ENCODE data around the gene ACTA2.

ACTA2 gene

DNA sequence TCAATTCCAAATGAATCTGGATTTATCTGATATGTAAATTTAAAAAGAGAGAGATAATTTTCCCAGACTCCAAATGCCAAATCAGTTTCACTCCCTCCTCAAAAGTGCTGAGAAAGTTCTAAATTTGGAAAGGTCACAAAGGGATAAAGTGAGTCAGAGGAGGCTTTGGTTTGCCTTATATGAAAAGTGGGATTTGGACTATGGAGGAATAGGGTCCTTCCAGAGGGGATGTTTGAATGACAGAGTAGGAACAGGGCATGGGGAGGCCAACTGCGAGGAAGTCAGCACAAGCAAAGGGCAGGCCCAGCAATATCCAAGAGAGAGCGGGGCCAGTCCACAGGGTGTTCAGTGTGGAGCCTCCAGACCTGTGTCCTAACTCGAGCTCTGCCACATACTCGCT is 28.2 kb upstream of the ACTA2 start:
- no peaks in the 10 kb centered on the region for H3K9me3 ChIP-seq (ENCODE audit: control insufficient read depth, low read depth, low read length)
- H3K27me3 ChIP-seq (ENCODE audit: control insufficient read depth, insufficient read depth, low read length): no peaks in the 10 kb centered on the region
- no peak overlapping the region for H3K27ac ChIP-seq (ENCODE audit: low read length)
- no peaks in the 10 kb centered on the region for H3K36me3 ChIP-seq (ENCODE audit: control insufficient read depth, low read depth, low read length)
- H3K4me3 ChIP-seq (ENCODE audit: low read length): no peak overlapping the region
- H3K4me1 ChIP-seq (ENCODE audit: control insufficient read depth, low read depth, low read length): peaks cover 11% of the 10 kb centered on the region
- no peak overlapping the region for H3K9ac ChIP-seq (ENCODE audit: low read length)

GRCh38 chr10:88980247-88980646 is 27.7 kb upstream of the ACTA2 start:
- H3K9ac ChIP-seq (ENCODE audit: low read length): no peak overlapping the region
- peaks cover 9% of the 10 kb centered on the region for H3K4me1 ChIP-seq (ENCODE audit: control insufficient read depth, low read depth, low read length)
- H3K36me3 ChIP-seq (ENCODE audit: control insufficient read depth, low read depth, low read length): no peaks in the 10 kb centered on the region
- no peak overlapping the region for H3K4me3 ChIP-seq (ENCODE audit: low read length)
- H3K9me3 ChIP-seq (ENCODE audit: control insufficient read depth, low read depth, low read length): no peaks in the 10 kb centered on the region
- no peaks in the 10 kb centered on the region for H3K27me3 ChIP-seq (ENCODE audit: control insufficient read depth, insufficient read depth, low read length)
- no peak overlapping the region for H3K27ac ChIP-seq (ENCODE audit: low read length)

- no peak overlapping the region for H3K4me3 ChIP-seq (ENCODE audit: low read length)
- no peaks in the 10 kb centered on the region for H3K9me3 ChIP-seq (ENCODE audit: control insufficient read depth, low read depth, low read length)
- no peak overlapping the region for H3K9ac ChIP-seq (ENCODE audit: low read length)
- no peaks in the 10 kb centered on the region for H3K27me3 ChIP-seq (ENCODE audit: control insufficient read depth, insufficient read depth, low read length)
- H3K27ac ChIP-seq (ENCODE audit: low read length): no peak overlapping the region
- H3K36me3 ChIP-seq (ENCODE audit: control insufficient read depth, low read depth, low read length): no peaks in the 10 kb centered on the region
- H3K4me1 ChIP-seq (ENCODE audit: control insufficient read depth, low read depth, low read length): peaks cover 7% of the 10 kb centered on the region
These were observed 27.0 kb upstream of the ACTA2 start for GRCh38 chr10:88979603-88980002.

- H3K4me3 ChIP-seq (ENCODE audit: low read length): no peak overlapping the region
- H3K27ac ChIP-seq (ENCODE audit: low read length): no peak overlapping the region
- no peaks in the 10 kb centered on the region for H3K9me3 ChIP-seq (ENCODE audit: control insufficient read depth, low read depth, low read length)
- H3K9ac ChIP-seq (ENCODE audit: low read length): no peak overlapping the region
- no peaks in the 10 kb centered on the region for H3K36me3 ChIP-seq (ENCODE audit: control insufficient read depth, low read depth, low read length)
- peaks cover 7% of the 10 kb centered on the region for H3K4me1 ChIP-seq (ENCODE audit: control insufficient read depth, low read depth, low read length)
- no peaks in the 10 kb centered on the region for H3K27me3 ChIP-seq (ENCODE audit: control insufficient read depth, insufficient read depth, low read length)
These were observed 26.6 kb upstream of the ACTA2 start for GRCh38 chr10:88979153-88979562.

DNA sequence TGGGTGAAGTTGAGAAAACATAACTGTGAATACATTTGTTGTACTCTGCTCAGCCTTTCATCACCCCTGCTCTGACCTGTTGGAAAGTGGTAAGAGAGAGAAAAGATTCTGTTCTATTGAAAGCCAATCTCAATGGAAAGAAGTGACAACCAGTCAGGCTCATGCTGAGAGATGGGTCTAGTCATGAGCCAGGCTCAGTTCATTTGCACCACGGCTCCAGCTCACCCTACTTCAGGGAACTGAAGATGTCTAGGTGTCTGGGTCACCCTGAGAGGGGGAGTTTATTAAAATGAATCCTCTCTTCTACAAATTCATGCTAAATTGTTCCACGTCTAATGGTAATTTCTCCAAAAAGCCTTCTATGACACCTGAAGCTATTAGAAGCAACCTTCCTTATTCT is 25.9 kb upstream of the ACTA2 start:
- H3K4me1 ChIP-seq (ENCODE audit: control insufficient read depth, low read depth, low read length): peaks cover 7% of the 10 kb centered on the region
- H3K36me3 ChIP-seq (ENCODE audit: control insufficient read depth, low read depth, low read length): no peaks in the 10 kb centered on the region
- no peak overlapping the region for H3K9ac ChIP-seq (ENCODE audit: low read length)
- no peak overlapping the region for H3K4me3 ChIP-seq (ENCODE audit: low read length)
- no peaks in the 10 kb centered on the region for H3K9me3 ChIP-seq (ENCODE audit: control insufficient read depth, low read depth, low read length)
- H3K27me3 ChIP-seq (ENCODE audit: control insufficient read depth, insufficient read depth, low read length): no peaks in the 10 kb centered on the region
- H3K27ac ChIP-seq (ENCODE audit: low read length): no peak overlapping the region

GRCh38 chr10:88975377-88975720 is 22.8 kb upstream of the ACTA2 start:
- Histone ChIP-seq H3K4me3 (ENCODE audit: low read length) (no peak overlapping the region), H3K4me1 (ENCODE audit: control insufficient read depth, low read depth, low read length) (peaks cover 7% of the 10 kb centered on the region), H3K27me3 (ENCODE audit: control insufficient read depth, insufficient read depth, low read length) (no peaks in the 10 kb centered on the region), H3K36me3 (ENCODE audit: control insufficient read depth, low read depth, low read length) (no peaks in the 10 kb centered on the region), H3K9ac (ENCODE audit: low read length) (no peak overlapping the region), H3K27ac (ENCODE audit: low read length) (no peak overlapping the region), H3K9me3 (ENCODE audit: control insufficient read depth, low read depth, low read length) (no peaks in the 10 kb centered on the region)

DNA sequence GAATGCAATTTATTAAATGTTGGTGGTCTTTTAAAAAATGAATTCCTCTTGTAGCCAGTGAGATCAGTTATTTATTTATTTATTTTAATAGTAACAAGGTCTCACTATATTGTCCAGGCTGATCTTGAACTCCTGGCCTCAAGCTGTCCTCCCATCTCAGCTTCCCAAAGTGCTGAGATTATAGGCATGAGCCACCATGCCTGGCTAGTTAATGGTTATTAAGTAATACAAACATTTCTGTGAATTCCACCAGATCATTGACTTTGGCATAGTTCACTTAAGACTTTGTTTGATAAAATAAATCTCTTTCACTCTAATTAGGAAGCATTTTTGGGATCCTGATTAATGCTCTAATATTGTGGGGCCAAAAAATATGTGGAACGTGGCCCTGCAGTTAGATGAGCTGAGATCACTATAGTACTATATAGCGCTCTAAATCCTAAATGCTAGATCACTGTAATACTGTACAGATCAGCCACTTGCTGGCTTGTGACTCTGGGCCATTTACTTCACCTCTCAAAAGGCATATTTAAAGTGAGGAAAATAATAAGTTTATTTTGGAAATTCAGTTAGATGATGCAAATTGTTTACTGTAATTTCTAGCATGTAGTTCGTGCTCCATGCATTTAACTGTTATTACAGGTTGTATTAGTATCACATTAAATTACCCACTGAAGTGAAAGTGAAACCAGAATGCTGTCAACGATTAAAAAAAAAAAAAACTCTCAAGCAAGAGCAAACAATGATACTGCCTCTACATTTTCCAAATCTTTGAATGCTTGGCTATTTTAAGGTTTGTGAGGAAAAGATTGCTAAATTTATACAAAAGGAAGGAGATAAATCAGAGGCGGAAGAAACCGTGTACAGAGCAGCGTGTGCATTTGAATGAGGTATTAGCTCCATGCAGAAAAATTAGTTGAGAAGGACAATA is 22.1 kb upstream of the ACTA2 start:
- Histone ChIP-seq H3K9ac (ENCODE audit: low read length) (no peak overlapping the region), H3K27ac (ENCODE audit: low read length) (no peak overlapping the region), H3K4me3 (ENCODE audit: low read length) (no peak overlapping the region)

GRCh38 chr10:88974012-88974411 is 21.4 kb upstream of the ACTA2 start:
- H3K9me3 ChIP-seq (ENCODE audit: control insufficient read depth, low read depth, low read length): no peaks in the 10 kb centered on the region
- H3K27ac ChIP-seq (ENCODE audit: low read length): no peak overlapping the region
- no peaks in the 10 kb centered on the region for H3K36me3 ChIP-seq (ENCODE audit: control insufficient read depth, low read depth, low read length)
- no peaks in the 10 kb centered on the region for H3K27me3 ChIP-seq (ENCODE audit: control insufficient read depth, insufficient read depth, low read length)
- no peaks in the 10 kb centered on the region for H3K4me1 ChIP-seq (ENCODE audit: control insufficient read depth, low read depth, low read length)
- no peak overlapping the region for H3K9ac ChIP-seq (ENCODE audit: low read length)
- no peak overlapping the region for H3K4me3 ChIP-seq (ENCODE audit: low read length)

More for the DNA sequence above, 22.1 kb upstream of the ACTA2 start:
- Histone ChIP-seq H3K4me1 (ENCODE audit: control insufficient read depth, low read depth, low read length) (peaks cover 6% of the 10 kb centered on the region), H3K36me3 (ENCODE audit: control insufficient read depth, low read depth, low read length) (no peaks in the 10 kb centered on the region), H3K27me3 (ENCODE audit: control insufficient read depth, insufficient read depth, low read length) (no peaks in the 10 kb centered on the region), H3K9me3 (ENCODE audit: control insufficient read depth, low read depth, low read length) (no peaks in the 10 kb centered on the region)

DNA sequence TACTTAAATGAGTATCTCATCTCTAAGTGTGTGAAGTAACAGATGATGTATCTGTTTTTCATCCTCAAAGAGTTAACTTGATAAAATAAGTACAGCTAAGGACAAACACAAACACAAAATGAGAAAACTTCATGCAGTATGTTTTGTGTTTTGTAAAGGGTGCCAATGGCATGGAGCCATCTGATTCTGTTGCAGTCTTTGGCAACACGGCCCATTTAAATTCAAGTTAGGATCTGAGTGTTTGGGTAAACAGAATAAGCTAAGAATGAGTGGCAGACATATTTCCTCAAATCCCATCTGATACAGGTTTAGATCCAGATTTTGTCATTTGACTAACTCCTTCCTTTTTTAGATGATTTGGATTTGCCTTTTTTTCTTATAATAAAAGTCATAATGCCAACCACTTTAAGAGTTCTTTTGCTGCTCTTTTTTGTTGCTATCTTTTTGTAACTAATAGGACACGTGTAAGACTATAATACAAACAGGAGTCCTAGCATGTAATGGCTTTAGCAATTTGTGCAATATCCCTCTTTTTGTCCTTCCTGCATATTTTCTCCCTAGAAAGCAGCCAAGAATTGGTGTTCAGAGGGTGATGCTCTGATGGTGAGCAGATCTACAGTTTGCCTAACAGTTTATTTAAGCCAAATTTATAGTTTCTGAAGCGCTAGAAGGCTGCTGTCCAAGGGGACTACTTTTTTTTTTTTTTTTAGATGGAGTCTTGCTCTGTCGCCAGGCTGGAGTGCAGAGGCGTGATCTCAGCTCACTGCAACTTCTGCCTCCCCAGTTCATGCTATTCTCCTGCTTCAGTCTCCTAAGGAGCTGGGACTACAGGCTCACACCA is 18.9 kb upstream of the ACTA2 start:
- no peak overlapping the region for H3K4me3 ChIP-seq (ENCODE audit: low read length)
- H3K4me1 ChIP-seq (ENCODE audit: control insufficient read depth, low read depth, low read length): no peaks in the 10 kb centered on the region
- H3K27me3 ChIP-seq (ENCODE audit: control insufficient read depth, insufficient read depth, low read length): no peaks in the 10 kb centered on the region
- no peaks in the 10 kb centered on the region for H3K9me3 ChIP-seq (ENCODE audit: control insufficient read depth, low read depth, low read length)
- no peak overlapping the region for H3K27ac ChIP-seq (ENCODE audit: low read length)
- no peak overlapping the region for H3K9ac ChIP-seq (ENCODE audit: low read length)
- no peaks in the 10 kb centered on the region for H3K36me3 ChIP-seq (ENCODE audit: control insufficient read depth, low read depth, low read length)

GRCh38 chr10:88968391-88968790 is 15.8 kb upstream of the ACTA2 start:
- Histone ChIP-seq H3K36me3 (ENCODE audit: control insufficient read depth, low read depth, low read length) (no peaks in the 10 kb centered on the region), H3K4me1 (ENCODE audit: control insufficient read depth, low read depth, low read length) (peaks cover 10% of the 10 kb centered on the region), H3K9ac (ENCODE audit: low read length) (no peak overlapping the region), H3K9me3 (ENCODE audit: control insufficient read depth, low read depth, low read length) (no peaks in the 10 kb centered on the region), H3K4me3 (ENCODE audit: low read length) (no peak overlapping the region), H3K27ac (ENCODE audit: low read length) (no peak overlapping the region), H3K27me3 (ENCODE audit: control insufficient read depth, insufficient read depth, low read length) (no peaks in the 10 kb centered on the region)

- H3K9ac ChIP-seq (ENCODE audit: low read length): no peak overlapping the region
These were observed 14.2 kb upstream of the ACTA2 start for GRCh38 chr10:88966797-88967196.

More at GRCh38 chr10:88966797-88967196, 14.2 kb upstream of the ACTA2 start:
- Histone ChIP-seq H3K36me3 (ENCODE audit: control insufficient read depth, low read depth, low read length) (no peaks in the 10 kb centered on the region), H3K27me3 (ENCODE audit: control insufficient read depth, insufficient read depth, low read length) (no peaks in the 10 kb centered on the region), H3K27ac (ENCODE audit: low read length) (no peak overlapping the region), H3K4me3 (ENCODE audit: low read length) (no peak overlapping the region), H3K9me3 (ENCODE audit: control insufficient read depth, low read depth, low read length) (no peaks in the 10 kb centered on the region), H3K4me1 (ENCODE audit: control insufficient read depth, low read depth, low read length) (peaks cover 10% of the 10 kb centered on the region)
